ENCODE results near the gene ACYP1.

GRCh38 chr14:75066691-75067090, 2.9 kb upstream of the ACYP1 start:
- TF ChIP-seq CTCF (IDR thresholded peaks at IDR 0.05; ENCODE audit: insufficient read depth, low read length) (no peak), GABPA (IDR thresholded peaks at IDR 0.05; ENCODE audit: low read depth) (no peak), SPI1 (IDR thresholded peaks at IDR 0.05; ENCODE audit: borderline replicate concordance, low read depth) (no peak)
